ENCODE results near the gene ADAM11.
A peak's percentile ranks its signal among the peaks of the same experiment; 100 is the strongest.
"Not testable (repeated sequence)": the region's sequence is repeated elsewhere in the genome, so short reads cannot be mapped to it uniquely, and the experiment has no call there.

ADAM11 gene

GRCh38 chr17:44798356-44798755, 39.6 kb downstream of the ADAM11 start:
- DNase-seq: no peak

- no peak for DNase-seq
Measured at GRCh38 chr17:44801880-44802279, 43.1 kb downstream of the ADAM11 start.

- no peak for DNase-seq
Measured at GRCh38 chr17:44804302-44805089, 45.7 kb downstream of the ADAM11 start.

- no peak for DNase-seq
Measured at GRCh38 chr17:44807093-44807816, 48.5 kb downstream of the ADAM11 start.

- no peak for DNase-seq
Measured at GRCh38 chr17:44807817-44808155, 49.0 kb downstream of the ADAM11 start.

GRCh38 chr17:44808156-44808555, 49.4 kb downstream of the ADAM11 start:
- DNase-seq: no peak

- DNase-seq: not testable (repeated sequence)
Measured at GRCh38 chr17:44808656-44809388, 50.0 kb downstream of the ADAM11 start.

- no peak for DNase-seq
Measured at GRCh38 chr17:44812263-44812662, 53.5 kb downstream of the ADAM11 start.

GRCh38 chr17:44818508-44818907, 59.7 kb downstream of the ADAM11 start:
- DNase-seq: not testable (repeated sequence)

GRCh38 chr17:44820631-44821212, 61.9 kb downstream of the ADAM11 start:
- peak; percentile 82 for DNase-seq

GRCh38 chr17:44825236-44825635, 66.4 kb downstream of the ADAM11 start:
- DNase-seq: not testable (repeated sequence)

- DNase-seq: no peak
Measured at GRCh38 chr17:44826123-44826790, 67.5 kb downstream of the ADAM11 start.

GRCh38 chr17:44827863-44828262, 69.1 kb downstream of the ADAM11 start:
- DNase-seq: no peak

GRCh38 chr17:44828919-44829522, 70.2 kb downstream of the ADAM11 start:
- DNase-seq: no peak

- no peak for DNase-seq
Measured at GRCh38 chr17:44829523-44830358, 71.0 kb downstream of the ADAM11 start, which contains the start of gene GJC1. Gene GJC1 (minus strand): TSS chr17:44830287. CDS start chr17:44805817, 24,470 bp downstream.

- DNase-seq: no peak
Measured at GRCh38 chr17:44830359-44831288, 71.8 kb downstream of the ADAM11 start.

- DNase-seq: no peak
Measured at GRCh38 chr17:44831371-44831770, 72.6 kb downstream of the ADAM11 start.
